Measurements from ENCODE around the gene TAOK3. TPM values are rescaled to one million over a fixed set of nuclear protein-coding genes. Genes with fewer than 3 reads are reported as not detected.

The TAOK3 gene
- total RNA-seq, 1 donor from 2014 or later: 15.7 TPM

DNA sequence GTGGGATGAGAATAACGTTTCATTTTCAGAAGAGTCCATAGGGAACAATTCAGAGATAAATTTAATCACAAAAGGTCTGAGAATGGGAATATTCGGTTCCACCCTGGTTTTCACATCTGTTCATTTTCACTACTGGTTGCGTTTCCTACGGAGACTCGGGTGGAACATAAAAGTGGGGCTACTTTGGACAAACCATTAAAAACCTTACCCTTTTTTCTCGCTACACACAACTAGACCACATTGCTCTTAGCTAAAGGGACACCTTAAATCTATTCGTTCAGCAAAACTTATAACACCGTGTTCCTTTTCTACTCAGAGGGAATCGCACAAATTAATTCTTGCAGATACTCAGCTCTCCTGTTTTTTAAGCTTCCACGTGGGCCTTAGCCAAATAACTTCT lies 2.6 kb upstream of the TAOK3 start:
- Mint-ChIP-seq H3K27ac (ENCODE audit: unreplicated experiment) (peak overlapping the region; percentile 96), H3K27me3 (ENCODE audit: low read depth, unreplicated experiment) (no peaks in the 10 kb centered on the region), H3K4me3 (ENCODE audit: unreplicated experiment) (peak overlapping the region; percentile 89), H3K4me1 (ENCODE audit: low read depth, unreplicated experiment) (peaks cover 7% of the 10 kb centered on the region), H3K36me3 (ENCODE audit: low read depth, unreplicated experiment) (no peaks in the 10 kb centered on the region), H3K9me3 (ENCODE audit: unreplicated experiment) (no peaks in the 10 kb centered on the region)
- Histone ChIP-seq H3K4me3 (ENCODE audit: insufficient read depth, low read depth, low read length) (peak overlapping the region; percentile 84), H2AFZ (ENCODE audit: low read depth, low read length) (peak overlapping the region; percentile 99), H4K20me1 (ENCODE audit: insufficient read depth, low read length) (peaks cover 45% of the 10 kb centered on the region), H3K79me2 (ENCODE audit: insufficient read depth, low read length) (peaks cover 61% of the 10 kb centered on the region), H3K36me3 (ENCODE audit: insufficient read depth, low read length) (peaks cover 11% of the 10 kb centered on the region), H3K9me3 (ENCODE audit: insufficient read depth, low read depth, low read length) (no peaks in the 10 kb centered on the region), H3K27ac (ENCODE audit: low read depth, low read length) (no peak overlapping the region), H3K4me1 (ENCODE audit: insufficient read depth, low read length) (peaks cover 25% of the 10 kb centered on the region), H3K4me2 (ENCODE audit: low read length) (peak overlapping the region; percentile 99), H3K9ac (ENCODE audit: low read length) (peak overlapping the region; percentile 99), H3K27me3 (ENCODE audit: insufficient read depth, low read length) (no peaks in the 10 kb centered on the region)
- TF ChIP-seq, protein P1, sequence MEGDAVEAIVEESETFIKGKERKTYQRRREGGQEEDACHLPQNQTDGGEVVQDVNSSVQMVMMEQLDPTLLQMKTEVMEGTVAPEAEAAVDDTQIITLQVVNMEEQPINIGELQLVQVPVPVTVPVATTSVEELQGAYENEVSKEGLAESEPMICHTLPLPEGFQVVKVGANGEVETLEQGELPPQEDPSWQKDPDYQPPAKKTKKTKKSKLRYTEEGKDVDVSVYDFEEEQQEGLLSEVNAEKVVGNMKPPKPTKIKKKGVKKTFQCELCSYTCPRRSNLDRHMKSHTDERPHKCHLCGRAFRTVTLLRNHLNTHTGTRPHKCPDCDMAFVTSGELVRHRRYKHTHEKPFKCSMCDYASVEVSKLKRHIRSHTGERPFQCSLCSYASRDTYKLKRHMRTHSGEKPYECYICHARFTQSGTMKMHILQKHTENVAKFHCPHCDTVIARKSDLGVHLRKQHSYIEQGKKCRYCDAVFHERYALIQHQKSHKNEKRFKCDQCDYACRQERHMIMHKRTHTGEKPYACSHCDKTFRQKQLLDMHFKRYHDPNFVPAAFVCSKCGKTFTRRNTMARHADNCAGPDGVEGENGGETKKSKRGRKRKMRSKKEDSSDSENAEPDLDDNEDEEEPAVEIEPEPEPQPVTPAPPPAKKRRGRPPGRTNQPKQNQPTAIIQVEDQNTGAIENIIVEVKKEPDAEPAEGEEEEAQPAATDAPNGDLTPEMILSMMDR (IDR thresholded peaks at IDR 0.05; ENCODE audit: insufficient read depth, low read depth, low read length): no peak
- no peak for TF ChIP-seq EZH2 (IDR thresholded peaks at IDR 0.05; ENCODE audit: insufficient read depth, low read length)
- DNase-seq (ENCODE audit: low read depth) (no peak), FAIRE-seq (no peak)

GRCh38 chr12:118374909-118375308 lies 2.2 kb upstream of the TAOK3 start:
- H3K27me3 Mint-ChIP-seq (ENCODE audit: low read depth, unreplicated experiment): no peaks in the 10 kb centered on the region
- DNase-seq (ENCODE audit: low read depth) (no peak), FAIRE-seq (no peak)
- H3K27ac Mint-ChIP-seq (ENCODE audit: unreplicated experiment): no peak overlapping the region
- Histone ChIP-seq H3K4me3 (ENCODE audit: insufficient read depth, low read depth, low read length) (no peak overlapping the region), H2AFZ (ENCODE audit: low read depth, low read length) (no peak overlapping the region), H4K20me1 (ENCODE audit: insufficient read depth, low read length) (peaks cover 45% of the 10 kb centered on the region), H3K4me2 (ENCODE audit: low read length) (peak overlapping the region; percentile 99), H3K4me1 (ENCODE audit: insufficient read depth, low read length) (peaks cover 25% of the 10 kb centered on the region), H3K79me2 (ENCODE audit: insufficient read depth, low read length) (peaks cover 63% of the 10 kb centered on the region), H3K9ac (ENCODE audit: low read length) (no peak overlapping the region), H3K9me3 (ENCODE audit: insufficient read depth, low read depth, low read length) (no peaks in the 10 kb centered on the region), H3K36me3 (ENCODE audit: insufficient read depth, low read length) (peaks cover 6% of the 10 kb centered on the region), H3K27ac (ENCODE audit: low read depth, low read length) (no peak overlapping the region), H3K27me3 (ENCODE audit: insufficient read depth, low read length) (no peaks in the 10 kb centered on the region)
- peak overlapping the region; percentile 89 for H3K4me3 Mint-ChIP-seq (ENCODE audit: unreplicated experiment)
- H3K36me3 Mint-ChIP-seq (ENCODE audit: low read depth, unreplicated experiment): no peaks in the 10 kb centered on the region
- no peak for TF ChIP-seq EZH2 (IDR thresholded peaks at IDR 0.05; ENCODE audit: insufficient read depth, low read length)
- TF ChIP-seq, protein P1 (IDR thresholded peaks at IDR 0.05; ENCODE audit: insufficient read depth, low read depth, low read length): no peak
- peaks cover 7% of the 10 kb centered on the region for H3K4me1 Mint-ChIP-seq (ENCODE audit: low read depth, unreplicated experiment)
- no peaks in the 10 kb centered on the region for H3K9me3 Mint-ChIP-seq (ENCODE audit: unreplicated experiment)

DNA sequence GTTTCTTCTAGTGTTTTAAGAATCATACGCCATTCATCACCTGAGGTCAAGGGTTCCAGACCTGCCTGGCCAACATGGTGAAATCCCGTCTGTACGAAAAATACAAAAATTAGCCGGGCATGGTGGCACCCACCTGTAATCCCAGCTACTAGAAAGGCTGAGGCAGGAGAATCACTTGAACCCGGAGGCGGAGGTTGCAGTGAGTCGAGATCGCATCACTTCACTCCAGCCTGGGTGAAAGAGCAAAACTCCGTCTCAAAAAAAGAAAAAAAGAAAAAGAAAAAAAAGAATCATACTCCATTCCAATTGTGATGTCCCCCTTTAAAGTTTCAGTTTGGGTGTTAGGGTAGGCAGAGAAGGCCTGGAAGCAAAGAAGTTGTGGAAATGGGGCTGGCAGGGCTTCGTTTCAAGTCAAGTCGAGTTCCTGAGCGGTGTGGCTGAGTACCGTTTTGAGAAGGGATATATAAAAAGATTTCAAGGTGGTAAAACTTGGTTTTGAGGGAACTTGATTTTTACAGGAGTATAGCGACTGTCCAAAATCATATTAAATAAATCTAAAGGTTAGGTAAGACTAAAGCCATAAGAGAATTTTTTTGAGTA lies 1.5 kb upstream of the TAOK3 start:
- H3K4me1 Mint-ChIP-seq (ENCODE audit: low read depth, unreplicated experiment): peaks cover 7% of the 10 kb centered on the region
- Histone ChIP-seq H3K4me3 (ENCODE audit: insufficient read depth, low read depth, low read length) (no peak overlapping the region), H3K4me1 (ENCODE audit: insufficient read depth, low read length) (peaks cover 25% of the 10 kb centered on the region), H3K9me3 (ENCODE audit: insufficient read depth, low read depth, low read length) (no peaks in the 10 kb centered on the region), H3K79me2 (ENCODE audit: insufficient read depth, low read length) (peaks cover 63% of the 10 kb centered on the region), H3K9ac (ENCODE audit: low read length) (no peak overlapping the region), H3K27ac (ENCODE audit: low read depth, low read length) (no peak overlapping the region), H3K4me2 (ENCODE audit: low read length) (peak overlapping the region; percentile 91), H2AFZ (ENCODE audit: low read depth, low read length) (no peak overlapping the region), H3K36me3 (ENCODE audit: insufficient read depth, low read length) (no peaks in the 10 kb centered on the region), H3K27me3 (ENCODE audit: insufficient read depth, low read length) (no peaks in the 10 kb centered on the region), H4K20me1 (ENCODE audit: insufficient read depth, low read length) (peaks cover 38% of the 10 kb centered on the region)
- H3K27me3 Mint-ChIP-seq (ENCODE audit: low read depth, unreplicated experiment): no peaks in the 10 kb centered on the region
- FAIRE-seq: no peak
- H3K4me3 Mint-ChIP-seq (ENCODE audit: unreplicated experiment): peak overlapping the region; percentile 78
- no peak for DNase-seq (ENCODE audit: low read depth)
- H3K27ac Mint-ChIP-seq (ENCODE audit: unreplicated experiment): peak overlapping the region; percentile 12
- H3K36me3 Mint-ChIP-seq (ENCODE audit: low read depth, unreplicated experiment): no peaks in the 10 kb centered on the region
- no peaks in the 10 kb centered on the region for H3K9me3 Mint-ChIP-seq (ENCODE audit: unreplicated experiment)
- no peak for TF ChIP-seq EZH2 (IDR thresholded peaks at IDR 0.05; ENCODE audit: insufficient read depth, low read length)
- TF ChIP-seq, protein P1 (IDR thresholded peaks at IDR 0.05; ENCODE audit: insufficient read depth, low read depth, low read length): no peak

Data from astrocyte (in vitro differentiated cells and primary cell).